IPS-18a (cell line): ENCODE measurements around the gene NSG2.

Experiments
- H3K27ac ChIP-seq: one replicate; pipeline ENCODE4 v1.5.1; 2013; ENCODE audit warnings: low read length
- H3K27me3 ChIP-seq: one replicate; pipeline ENCODE4 v1.6.1; 2013; ENCODE audit warnings: mild to moderate bottlenecking, low read length; ENCODE audit not compliant: control insufficient read depth, insufficient read depth
- H3K36me3 ChIP-seq: one replicate; pipeline ENCODE4 v1.6.1; 2013; ENCODE audit warnings: low read depth, low read length; ENCODE audit not compliant: control insufficient read depth
- H3K4me1 ChIP-seq: one replicate; pipeline ENCODE4 v1.6.1; 2013; ENCODE audit warnings: low read depth, low read length; ENCODE audit not compliant: control insufficient read depth
- H3K4me3 ChIP-seq: one replicate; pipeline ENCODE4 v1.5.1; 2013; ENCODE audit warnings: low read length
- H3K9ac ChIP-seq: one replicate; pipeline ENCODE4 v1.6.1; 2013; ENCODE audit warnings: mild to moderate bottlenecking, low read length, moderate library complexity
- H3K9me3 ChIP-seq: one replicate; pipeline ENCODE4 v1.6.1; 2013; ENCODE audit warnings: low read depth, low read length; ENCODE audit not compliant: control insufficient read depth

NSG2 gene

DNA sequence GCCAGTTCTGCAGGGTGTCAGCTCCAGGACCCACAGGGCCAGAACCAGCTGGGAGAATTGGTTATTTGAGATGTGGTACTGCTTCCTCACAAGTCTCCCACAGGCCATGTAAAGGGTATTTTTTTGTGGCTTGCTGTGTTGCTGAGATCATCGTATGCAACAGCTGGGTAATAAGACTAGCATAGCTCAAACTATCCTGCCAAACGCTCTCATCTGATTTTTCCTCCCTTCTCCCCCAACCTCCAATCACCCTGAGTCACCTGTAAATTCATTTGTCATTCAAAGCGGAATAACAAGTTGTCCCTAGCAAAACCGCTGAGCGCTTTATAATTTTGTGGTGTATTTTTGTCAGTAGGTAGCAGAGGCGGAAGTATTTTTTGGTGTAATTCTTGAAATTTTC lies 63.2 kb downstream of the NSG2 start:
- Histone ChIP-seq H3K9ac (no peak overlapping the region), H3K27ac (no peak overlapping the region), H3K4me3 (no peak overlapping the region), H3K27me3 (no peaks in the 10 kb centered on the region), H3K9me3 (no peaks in the 10 kb centered on the region), H3K4me1 (no peaks in the 10 kb centered on the region), H3K36me3 (no peaks in the 10 kb centered on the region)

DNA sequence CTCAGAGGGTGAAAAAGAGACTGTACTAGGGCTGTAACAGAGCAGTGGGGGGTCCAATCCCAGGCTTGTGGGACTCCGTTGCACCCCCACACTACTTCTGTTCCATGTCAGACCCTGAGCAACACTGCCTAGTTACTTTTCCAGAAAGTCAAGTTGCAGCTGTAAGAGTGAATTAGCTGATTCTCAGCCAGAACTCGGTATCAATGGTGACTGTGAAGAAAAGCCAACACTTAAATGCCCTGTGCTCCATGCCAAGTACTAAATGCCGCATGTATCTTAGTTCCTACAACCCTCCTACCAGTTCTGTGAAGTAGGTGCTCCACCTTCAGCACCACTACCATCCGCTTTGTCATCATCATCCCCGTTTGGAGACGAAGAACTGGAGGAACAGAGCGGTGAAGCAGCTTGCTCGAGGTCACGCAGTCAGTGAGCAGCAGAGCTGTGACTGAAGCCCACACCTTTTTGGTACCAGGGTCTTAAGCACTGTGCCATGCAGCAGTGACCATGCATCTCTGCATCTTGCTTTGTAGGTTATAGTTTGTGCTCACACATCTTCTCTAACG lies 64.3 kb downstream of the NSG2 start:
- Histone ChIP-seq H3K9me3 (no peaks in the 10 kb centered on the region), H3K4me3 (no peak overlapping the region), H3K27ac (no peak overlapping the region), H3K27me3 (no peaks in the 10 kb centered on the region), H3K36me3 (no peaks in the 10 kb centered on the region), H3K9ac (no peak overlapping the region), H3K4me1 (no peaks in the 10 kb centered on the region)

DNA sequence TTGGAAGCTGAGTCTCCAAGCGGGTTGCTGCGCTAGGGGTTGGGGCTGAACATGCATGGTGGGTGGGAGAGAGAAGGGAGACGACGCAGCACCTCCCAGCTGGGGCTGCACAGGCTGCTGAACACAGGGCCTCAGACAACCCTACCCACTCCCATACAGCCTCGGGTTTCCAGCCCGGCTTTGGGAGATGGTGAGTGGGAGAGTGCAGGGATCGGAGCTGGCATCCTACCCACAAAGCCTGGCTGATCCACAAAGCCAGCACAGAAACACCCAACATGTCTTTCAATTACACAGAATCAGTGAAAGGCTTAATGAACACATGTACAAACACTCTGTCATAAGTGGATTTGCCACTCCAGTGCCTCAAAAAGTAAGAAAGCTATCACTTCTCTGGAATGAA lies 64.8 kb downstream of the NSG2 start:
- Histone ChIP-seq H3K4me3 (no peak overlapping the region), H3K4me1 (no peaks in the 10 kb centered on the region), H3K27me3 (no peaks in the 10 kb centered on the region), H3K27ac (no peak overlapping the region), H3K9ac (no peak overlapping the region), H3K36me3 (no peaks in the 10 kb centered on the region), H3K9me3 (no peaks in the 10 kb centered on the region)

DNA sequence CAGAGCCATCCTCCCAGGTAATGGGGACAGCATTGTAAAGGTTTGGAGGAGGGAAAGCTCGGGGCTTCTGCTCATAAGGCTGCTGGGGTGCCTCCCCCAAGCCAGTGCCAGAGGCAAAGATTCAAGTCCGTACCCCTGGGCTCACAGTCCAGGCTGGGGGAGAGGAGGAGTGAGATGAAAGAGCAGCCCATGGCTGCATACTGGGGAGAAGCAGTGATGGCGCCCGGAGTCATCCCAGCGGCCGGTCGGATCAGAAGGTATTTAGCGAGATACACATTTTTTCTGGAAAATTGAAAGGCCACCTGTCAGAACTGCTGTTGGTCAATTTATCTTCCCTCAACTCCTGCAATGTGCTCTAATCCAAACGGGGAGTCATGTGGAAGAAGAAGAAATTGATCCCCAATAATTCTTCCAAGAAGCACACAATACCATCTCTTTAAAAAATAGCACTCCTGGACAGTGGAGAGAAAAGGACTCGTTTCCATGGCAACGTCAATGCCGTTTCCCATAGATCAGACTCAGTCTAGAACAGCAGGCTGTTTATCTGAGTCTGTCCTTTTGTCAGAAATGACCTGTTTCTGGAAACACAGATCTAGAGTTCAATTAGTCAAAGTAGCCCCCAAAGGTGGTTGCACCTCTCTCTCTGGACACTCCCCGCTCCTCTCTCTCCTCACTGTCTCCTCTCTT lies 65.9 kb downstream of the NSG2 start:
- no peak overlapping the region for H3K9ac ChIP-seq

DNA sequence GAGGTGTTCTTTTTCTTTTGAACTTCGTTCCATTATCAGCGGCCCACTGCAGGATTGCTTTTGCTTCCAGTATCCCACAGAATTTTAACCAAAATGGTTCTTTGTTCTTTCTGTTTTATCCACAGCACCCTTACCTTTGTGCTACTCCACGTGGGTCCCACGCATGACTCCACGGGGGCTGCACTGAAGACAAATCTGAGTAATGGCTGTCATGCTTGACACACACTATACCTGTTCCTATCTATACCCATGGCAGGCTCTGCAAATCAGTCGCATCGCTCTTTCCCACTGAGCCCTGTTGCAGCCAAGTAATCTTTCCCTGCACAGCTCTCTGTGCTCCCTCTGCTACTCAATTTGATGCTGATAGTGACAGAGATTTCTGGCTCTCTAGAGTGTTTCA lies 69.7 kb downstream of the NSG2 start:
- no peaks in the 10 kb centered on the region for H3K36me3 ChIP-seq
- peaks cover 3% of the 10 kb centered on the region for H3K4me1 ChIP-seq
- no peaks in the 10 kb centered on the region for H3K9me3 ChIP-seq
- no peak overlapping the region for H3K9ac ChIP-seq
- no peaks in the 10 kb centered on the region for H3K27me3 ChIP-seq
- H3K27ac ChIP-seq = no peak overlapping the region
- no peak overlapping the region for H3K4me3 ChIP-seq

More for the DNA sequence above, 65.9 kb downstream of the NSG2 start:
- H3K4me3 ChIP-seq = no peak overlapping the region
- H3K27me3 ChIP-seq = no peaks in the 10 kb centered on the region
- no peak overlapping the region for H3K27ac ChIP-seq
- H3K9me3 ChIP-seq = no peaks in the 10 kb centered on the region
- no peaks in the 10 kb centered on the region for H3K4me1 ChIP-seq
- H3K36me3 ChIP-seq = no peaks in the 10 kb centered on the region

DNA sequence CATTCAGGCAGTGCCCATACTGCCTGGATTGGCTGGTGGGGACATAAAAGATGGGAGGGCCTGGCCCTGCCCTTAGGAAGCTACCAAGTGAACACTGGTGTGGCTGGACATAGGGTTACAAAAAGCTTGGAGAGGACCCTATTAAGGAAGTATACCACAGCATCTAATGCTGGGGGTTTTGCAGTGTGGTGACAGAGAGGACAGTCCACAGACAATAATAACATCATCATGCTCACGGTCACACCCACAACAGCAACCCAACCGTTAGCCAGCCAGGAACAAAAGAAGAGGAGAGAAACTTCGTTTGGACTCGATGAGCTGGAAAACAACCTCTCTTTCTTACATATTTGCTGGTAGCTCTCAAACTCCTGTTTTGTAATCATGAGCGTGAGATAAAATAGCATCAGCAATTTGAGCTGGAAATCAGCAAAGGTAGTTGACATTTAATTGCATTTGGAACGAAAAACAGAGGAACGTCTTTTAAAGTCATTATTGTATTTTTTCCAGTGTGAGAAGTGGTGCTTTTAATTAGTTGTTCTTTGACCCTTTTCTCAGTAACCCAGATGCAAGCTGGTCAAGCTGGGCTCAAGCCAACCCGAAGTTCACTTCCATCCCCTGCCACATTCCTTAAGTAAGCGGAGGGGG lies 73.4 kb downstream of the NSG2 start:
- H3K36me3 ChIP-seq = no peaks in the 10 kb centered on the region
- peaks cover 3% of the 10 kb centered on the region for H3K4me1 ChIP-seq
- no peaks in the 10 kb centered on the region for H3K9me3 ChIP-seq
- no peaks in the 10 kb centered on the region for H3K27me3 ChIP-seq
- no peak overlapping the region for H3K27ac ChIP-seq
- no peak overlapping the region for H3K9ac ChIP-seq
- no peak overlapping the region for H3K4me3 ChIP-seq

DNA sequence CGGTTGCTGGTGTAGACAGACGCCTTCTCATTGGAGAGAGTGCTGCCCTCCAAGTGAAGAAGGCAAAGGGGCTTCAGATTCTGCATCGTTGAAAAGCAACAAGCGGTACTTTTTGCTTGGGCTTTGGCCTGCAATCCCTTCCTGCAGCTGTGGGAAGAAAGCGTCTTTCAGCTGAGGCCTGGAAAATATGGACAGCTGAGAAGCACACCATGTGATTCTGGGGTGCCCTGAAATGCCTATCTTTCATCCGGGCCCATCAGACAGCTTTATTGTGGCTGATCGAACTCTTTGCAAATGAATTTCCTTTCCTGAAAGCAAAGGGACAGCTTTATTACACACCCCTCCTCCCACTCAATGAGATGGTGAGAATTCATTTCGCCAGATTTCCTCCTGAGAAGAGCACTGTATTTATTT lies 74.0 kb downstream of the NSG2 start:
- no peaks in the 10 kb centered on the region for H3K9me3 ChIP-seq
- peaks cover 3% of the 10 kb centered on the region for H3K4me1 ChIP-seq
- H3K4me3 ChIP-seq = no peak overlapping the region
- no peaks in the 10 kb centered on the region for H3K27me3 ChIP-seq
- no peaks in the 10 kb centered on the region for H3K36me3 ChIP-seq
- no peak overlapping the region for H3K27ac ChIP-seq
- H3K9ac ChIP-seq = no peak overlapping the region

DNA sequence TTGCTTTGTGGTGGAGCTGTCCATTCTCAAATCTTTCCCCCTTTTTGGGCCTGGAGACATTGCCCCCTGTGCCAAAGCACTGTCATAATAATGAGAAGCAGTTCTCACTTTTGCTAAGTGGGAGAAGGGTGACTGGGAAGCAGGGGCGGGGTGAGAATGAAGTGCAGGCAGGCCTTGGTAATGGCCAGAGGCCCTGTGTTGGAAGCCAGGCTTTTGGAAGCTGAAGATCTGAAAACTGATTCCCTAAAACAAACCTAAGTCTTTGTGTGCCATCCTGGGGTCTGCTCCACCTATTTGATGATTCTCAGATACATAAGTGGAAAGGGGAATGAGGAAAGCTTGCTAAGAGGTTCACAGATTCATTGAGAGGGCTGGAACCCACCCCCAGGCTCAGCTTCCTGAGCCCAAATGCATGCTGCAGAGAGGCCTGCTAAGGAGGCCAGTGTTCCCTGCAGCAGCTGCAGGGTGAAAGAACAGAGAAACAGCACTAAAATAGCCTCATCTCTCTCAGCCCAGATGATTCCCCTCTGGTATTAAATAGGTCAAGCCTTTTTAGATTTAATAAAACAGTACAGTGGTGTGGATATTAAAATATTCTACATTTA lies 75.0 kb downstream of the NSG2 start:
- Histone ChIP-seq H3K27ac (no peak overlapping the region), H3K36me3 (no peaks in the 10 kb centered on the region), H3K4me3 (no peak overlapping the region), H3K9me3 (no peaks in the 10 kb centered on the region), H3K27me3 (no peaks in the 10 kb centered on the region), H3K9ac (no peak overlapping the region), H3K4me1 (peaks cover 3% of the 10 kb centered on the region)

DNA sequence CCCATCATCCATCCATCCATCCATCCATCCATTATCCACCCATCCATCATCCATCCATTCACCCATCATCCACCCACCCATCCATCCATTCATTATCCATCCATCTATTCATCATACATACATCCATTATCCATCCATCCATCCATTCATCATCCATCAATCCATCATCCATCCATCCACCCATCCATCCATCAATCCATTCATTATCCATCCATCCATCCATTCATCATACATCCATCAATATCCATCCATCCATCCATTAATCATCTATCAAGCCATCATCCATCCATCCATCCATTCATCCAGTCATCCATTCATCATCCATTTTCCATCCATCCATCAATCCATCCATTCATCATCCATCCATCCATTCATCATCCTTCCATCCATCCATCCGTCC lies 89.0 kb downstream of the NSG2 start:
- Histone ChIP-seq H3K9me3 (no peaks in the 10 kb centered on the region), H3K27me3 (no peaks in the 10 kb centered on the region), H3K36me3 (no peaks in the 10 kb centered on the region), H3K27ac (no peak overlapping the region), H3K4me3 (no peak overlapping the region), H3K4me1 (no peaks in the 10 kb centered on the region), H3K9ac (no peak overlapping the region)

DNA sequence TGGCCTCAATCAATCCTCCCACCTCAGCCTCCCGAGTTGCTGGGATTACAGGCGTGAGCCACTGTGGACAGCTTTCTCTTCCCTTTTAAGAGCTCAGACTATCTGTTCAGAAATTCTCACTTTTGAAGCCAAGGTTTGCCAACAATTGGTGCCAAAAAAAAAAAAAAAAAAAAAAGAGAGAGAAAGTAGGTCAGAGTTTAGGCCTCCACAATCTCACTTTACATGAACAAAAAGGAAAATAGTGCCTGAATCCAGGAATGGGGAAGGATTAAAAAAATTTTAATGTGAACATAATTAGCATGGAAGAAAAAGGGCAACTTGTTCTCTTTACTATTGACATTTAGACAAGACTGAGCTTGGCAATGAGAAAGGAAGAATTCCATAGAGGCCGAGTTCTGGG lies 94.1 kb downstream of the NSG2 start:
- Histone ChIP-seq H3K27me3 (no peaks in the 10 kb centered on the region), H3K9me3 (no peaks in the 10 kb centered on the region), H3K4me3 (no peak overlapping the region), H3K27ac (no peak overlapping the region), H3K4me1 (no peaks in the 10 kb centered on the region), H3K9ac (no peak overlapping the region), H3K36me3 (no peaks in the 10 kb centered on the region)

DNA sequence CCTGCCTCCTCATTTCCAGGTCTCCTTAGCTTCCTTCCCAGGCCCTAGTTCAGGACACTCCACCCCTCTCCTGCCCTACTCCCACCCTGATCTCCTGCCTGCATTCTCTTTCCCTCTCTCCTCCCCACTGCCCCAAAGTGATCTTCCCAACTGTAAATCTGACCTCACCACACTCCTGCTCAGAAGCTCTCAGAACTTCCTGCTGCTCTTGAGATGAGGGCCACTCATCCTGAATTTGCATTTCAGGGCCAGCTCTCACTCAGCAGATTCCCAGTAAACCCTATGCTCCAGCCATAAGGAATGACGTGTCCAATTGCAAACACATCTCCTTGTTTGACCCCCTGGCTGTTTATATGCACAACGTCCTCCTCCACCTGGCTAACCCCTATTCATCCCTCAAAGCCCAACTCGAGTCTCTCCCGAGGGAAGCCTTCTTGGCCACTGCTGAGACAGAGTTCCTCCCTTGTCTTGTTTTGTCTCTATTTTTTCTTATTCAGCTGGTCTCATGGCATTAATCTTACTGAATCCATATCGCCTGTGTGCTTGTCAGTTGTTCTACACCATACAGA lies 95.0 kb downstream of the NSG2 start:
- Histone ChIP-seq H3K36me3 (no peaks in the 10 kb centered on the region), H3K9me3 (no peaks in the 10 kb centered on the region), H3K4me3 (no peak overlapping the region), H3K27me3 (no peaks in the 10 kb centered on the region), H3K27ac (no peak overlapping the region), H3K9ac (no peak overlapping the region), H3K4me1 (no peaks in the 10 kb centered on the region)
